Activated CD8-positive, alpha-beta memory T cell treated with anti-CD3 and anti-CD28 coated beads, Interleukin-2, amount 50 U/mL, for 1 hour (primary cell): Measurements from ENCODE around the gene RNF157.

Experiments used
- DNase-seq: peaks from one replicate; pipeline ENCODE4 v3.0.0-alpha.2; 2020; ENCODE audit errors: extremely low read depth

Gene RNF157

GRCh38 chr17:76123749-76124581 is 116.3 kb downstream of the RNF157 start:
- no peak for DNase-seq

- no peak for DNase-seq
Observed at GRCh38 chr17:76123191-76123499, 117.1 kb downstream of the RNF157 start.

- no peak for DNase-seq
Observed at GRCh38 chr17:76122431-76123190, 117.7 kb downstream of the RNF157 start.

GRCh38 chr17:76121932-76122430 is 118.3 kb downstream of the RNF157 start:
- no peak for DNase-seq

- DNase-seq: no peak
Observed at GRCh38 chr17:76120658-76121008, 119.7 kb downstream of the RNF157 start.

GRCh38 chr17:76119409-76120371 is 120.6 kb downstream of the RNF157 start:
- DNase-seq: no peak

- no peak for DNase-seq
Observed at GRCh38 chr17:76115138-76115754, 125.0 kb downstream of the RNF157 start.

GRCh38 chr17:76111956-76112355 is 128.3 kb downstream of the RNF157 start:
- no peak for DNase-seq

GRCh38 chr17:76107509-76107908 is 132.8 kb downstream of the RNF157 start:
- DNase-seq: no peak

GRCh38 chr17:76106703-76107102 is 133.6 kb downstream of the RNF157 start:
- DNase-seq: no peak

- DNase-seq: no peak
Observed at GRCh38 chr17:76104896-76105231, 135.4 kb downstream of the RNF157 start.

- DNase-seq: no peak
Observed at GRCh38 chr17:76104140-76104895, 136.0 kb downstream of the RNF157 start.

GRCh38 chr17:76103274-76104139 is 136.8 kb downstream of the RNF157 start, which contains the start of gene EXOC7:
TSS of gene EXOC7 (minus strand) at chr17:76103787. CDS start at chr17:76103692, 95 bp downstream.
- peak; percentile 62 for DNase-seq

GRCh38 chr17:76102944-76103273 is 137.4 kb downstream of the RNF157 start:
- DNase-seq: no peak

- no peak for DNase-seq
Observed at GRCh38 chr17:76097716-76098295, 142.5 kb downstream of the RNF157 start.

- DNase-seq: no peak
Observed at GRCh38 chr17:76095943-76096342, 144.3 kb downstream of the RNF157 start.

GRCh38 chr17:76094046-76094445 is 146.2 kb downstream of the RNF157 start:
- no peak for DNase-seq

- no peak for DNase-seq
Observed at GRCh38 chr17:76092526-76093413, 147.5 kb downstream of the RNF157 start.
